HepG2 (cell line): ENCODE data around the gene TCAP. TPM values are rescaled to one million over a fixed set of nuclear protein-coding genes. Genes with fewer than 3 reads are reported as not detected.
A peak's percentile ranks its signal among the peaks of the same experiment; 100 is the strongest.

Experiments
- GABPA ChIP-seq, 2 experiments: IDR thresholded peaks; 2 replicates each; pipeline ENCODE4 v1.6.1; 2011 to 2016; ENCODE audit warnings: low read depth in 2 of 2, low read length in 1 of 2, missing biosample characterization in 1 of 2, missing genetic modification characterization in 1 of 2
- NBN ChIP-seq: fragments of 450-650 bp; conservative IDR thresholded peaks from 2 replicates; pipeline ENCODE4 v1.6.1; 2017
- ZNF224 ChIP-seq: sonication (generic); formaldehyde crosslinking; IDR thresholded peaks from 2 replicates; pipeline ENCODE4 v1.5.0; 2020; ENCODE audit warnings: mild to moderate bottlenecking, missing genetic modification reagents
- ZNF556 ChIP-seq: sonication (generic); formaldehyde crosslinking; IDR thresholded peaks from 2 replicates; pipeline ENCODE4 v1.4.0; 2020; ENCODE audit warnings: mild to moderate bottlenecking, missing genetic modification reagents, borderline replicate concordance
- ZNF619 ChIP-seq: sonication (generic); formaldehyde crosslinking; IDR thresholded peaks from 2 replicates; pipeline ENCODE4 v1.4.0; 2020; ENCODE audit warnings: mild to moderate bottlenecking, missing genetic modification reagents
- ZNF816 ChIP-seq: sonication (generic); formaldehyde crosslinking; IDR thresholded peaks from 2 replicates; pipeline ENCODE4 v1.8.0; 2022; ENCODE audit warnings: missing genetic modification reagents, mild to moderate bottlenecking, borderline replicate concordance
- ZNF878 ChIP-seq: sonication (generic); formaldehyde crosslinking; IDR thresholded peaks from 2 replicates; pipeline ENCODE4 v1.8.1; 2023; ENCODE audit warnings: mild to moderate bottlenecking, missing genetic modification reagents, moderate library complexity
- polyA plus RNA-seq, 8 experiments: library from polyadenylated mRNA; depleted of rRNA in 3 of 8; stranded (reverse) in 7 of 8; unstranded in 1 of 8; fragments of >200 nt; fragmentation: Illumina TruSeq in 4 of 8; extraction: Trizol in 4 of 8; gene quantifications; 2 replicates each; pipeline versions ENCODE4 v1.2.1 to v1.2.3, GENCODE V29; 2011 to 2016; ENCODE audit warnings: low read depth in 4 of 8, missing spikeins in 1 of 8, mixed read lengths in 1 of 8; ENCODE audit not compliant: insufficient read depth in 1 of 8
- total RNA-seq, 5 experiments: library from RNA; depleted of rRNA; stranded (reverse); fragments of >200 nt; fragmentation: Illumina TruSeq; extraction: Trizol; gene quantifications; 2 replicates each; pipeline ENCODE4 v1.2.3, GENCODE V29; 2016; ENCODE audit warnings: low read depth in 1 of 5
- TF ChIP-seq, protein P1 (sequence below): sonication (generic); formaldehyde crosslinking; IDR thresholded peaks from 2 replicates; pipeline ENCODE4 v1.4.0; 2020; ENCODE audit warnings: mild to moderate bottlenecking, missing genetic modification reagents, borderline replicate concordance
- TF ChIP-seq, protein P2 (sequence below): IDR thresholded peaks from 2 replicates; pipeline ENCODE4 v1.6.1; 2016
- TF ChIP-seq, protein P3 (sequence below): sonication (generic); formaldehyde crosslinking; IDR thresholded peaks from 2 replicates; pipeline ENCODE4 v1.9.0; 2021; ENCODE audit warnings: missing genetic modification reagents, borderline replicate concordance
- TF ChIP-seq, protein P4 (sequence below): sonication (generic); formaldehyde crosslinking; IDR thresholded peaks from 2 replicates; pipeline ENCODE4 v1.4.0; 2020; ENCODE audit warnings: mild to moderate bottlenecking, missing genetic modification reagents
- TF ChIP-seq, protein P5 (sequence below): sonication (generic); formaldehyde crosslinking; IDR thresholded peaks from one replicate; pipeline ENCODE4 v1.5.1; 2020; ENCODE audit warnings: mild to moderate bottlenecking, missing genetic modification reagents; ENCODE audit errors: not compliant biosample characterization

TCAP gene
- total and polyA plus RNA-seq, 2 of the 13 experiments (the other 11 are each of a cell fraction or from before 2014, with no cell fraction given): 0.24 to 0.65 TPM

DNA sequence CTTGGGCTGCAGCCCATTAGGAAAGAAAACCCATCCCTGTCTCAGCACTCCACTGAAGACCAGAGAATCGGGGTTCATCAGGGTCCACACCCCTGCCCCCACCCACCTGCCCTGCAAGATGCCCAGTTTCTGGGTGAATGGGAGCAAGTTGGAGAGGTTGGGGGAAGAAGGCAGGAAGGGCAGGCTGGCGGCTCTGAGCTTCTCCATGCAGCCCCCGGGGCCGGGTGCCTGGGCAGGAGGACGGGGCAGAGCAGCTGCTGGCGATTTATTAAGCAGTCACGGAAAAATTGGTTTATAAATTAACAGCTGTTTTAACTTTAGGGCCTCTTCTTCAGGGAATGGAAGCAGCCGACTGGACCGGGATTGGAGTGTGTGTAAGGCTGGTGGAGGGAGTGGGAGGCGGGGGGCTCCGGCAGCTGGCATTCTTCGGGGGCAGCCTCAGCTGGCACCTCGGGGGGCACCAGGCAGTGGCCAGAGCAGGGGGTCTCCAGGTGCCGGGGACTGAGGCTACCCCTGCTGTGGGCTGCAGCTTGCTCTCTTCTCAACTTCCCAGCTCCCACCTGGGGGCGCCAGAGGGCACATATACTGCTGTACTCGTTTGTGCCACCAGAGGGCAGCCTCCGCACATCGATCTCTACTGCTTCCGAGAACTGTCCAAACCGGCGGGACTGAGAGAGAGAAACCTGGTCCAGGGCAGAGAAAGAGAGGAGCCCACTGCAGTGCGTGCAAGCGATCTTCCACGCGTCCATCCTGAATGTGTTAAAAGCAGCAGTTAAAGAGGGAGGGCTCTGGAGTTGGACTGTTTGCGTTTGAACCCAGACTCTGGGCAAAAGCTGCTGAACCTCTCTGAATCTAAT is 43.4 kb upstream of the TCAP start (continued):
- TF ChIP-seq, protein P1, sequence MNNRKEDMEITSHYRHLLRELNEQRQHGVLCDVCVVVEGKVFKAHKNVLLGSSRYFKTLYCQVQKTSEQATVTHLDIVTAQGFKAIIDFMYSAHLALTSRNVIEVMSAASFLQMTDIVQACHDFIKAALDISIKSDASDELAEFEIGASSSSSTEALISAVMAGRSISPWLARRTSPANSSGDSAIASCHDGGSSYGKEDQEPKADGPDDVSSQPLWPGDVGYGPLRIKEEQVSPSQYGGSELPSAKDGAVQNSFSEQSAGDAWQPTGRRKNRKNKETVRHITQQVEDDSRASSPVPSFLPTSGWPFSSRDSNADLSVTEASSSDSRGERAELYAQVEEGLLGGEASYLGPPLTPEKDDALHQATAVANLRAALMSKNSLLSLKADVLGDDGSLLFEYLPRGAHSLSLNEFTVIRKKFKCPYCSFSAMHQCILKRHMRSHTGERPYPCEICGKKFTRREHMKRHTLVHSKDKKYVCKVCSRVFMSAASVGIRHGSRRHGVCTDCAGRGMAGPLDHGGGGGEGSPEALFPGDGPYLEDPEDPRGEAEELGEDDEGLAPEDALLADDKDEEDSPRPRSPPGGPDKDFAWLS (CRISPR knock-in tag): no peak
- TF ChIP-seq, protein P2, sequence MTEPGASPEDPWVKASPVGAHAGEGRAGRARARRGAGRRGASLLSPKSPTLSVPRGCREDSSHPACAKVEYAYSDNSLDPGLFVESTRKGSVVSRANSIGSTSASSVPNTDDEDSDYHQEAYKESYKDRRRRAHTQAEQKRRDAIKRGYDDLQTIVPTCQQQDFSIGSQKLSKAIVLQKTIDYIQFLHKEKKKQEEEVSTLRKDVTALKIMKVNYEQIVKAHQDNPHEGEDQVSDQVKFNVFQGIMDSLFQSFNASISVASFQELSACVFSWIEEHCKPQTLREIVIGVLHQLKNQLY (CRISPR knock-in tag): 0 out of 2 replicates have a peak, but pooled peaks have one; percentile 33
- TF ChIP-seq ZNF556 (CRISPR knock-in tag) (peak; percentile 66; the same call in 1 of the 2 replicates), NBN (no peak), GABPA (IDR thresholded peaks at IDR 0.05; ENCODE audit: low read depth, low read length) (no peak), GABPA (CRISPR knock-in tag; IDR thresholded peaks at IDR 0.05; ENCODE audit: low read depth) (no peak), ZNF619 (CRISPR knock-in tag) (peak; percentile 92), ZNF816 (CRISPR knock-in tag) (no peak), ZNF878 (CRISPR knock-in tag) (no peak), ZNF224 (CRISPR knock-in tag) (no peak)
- TF ChIP-seq, protein P3, sequence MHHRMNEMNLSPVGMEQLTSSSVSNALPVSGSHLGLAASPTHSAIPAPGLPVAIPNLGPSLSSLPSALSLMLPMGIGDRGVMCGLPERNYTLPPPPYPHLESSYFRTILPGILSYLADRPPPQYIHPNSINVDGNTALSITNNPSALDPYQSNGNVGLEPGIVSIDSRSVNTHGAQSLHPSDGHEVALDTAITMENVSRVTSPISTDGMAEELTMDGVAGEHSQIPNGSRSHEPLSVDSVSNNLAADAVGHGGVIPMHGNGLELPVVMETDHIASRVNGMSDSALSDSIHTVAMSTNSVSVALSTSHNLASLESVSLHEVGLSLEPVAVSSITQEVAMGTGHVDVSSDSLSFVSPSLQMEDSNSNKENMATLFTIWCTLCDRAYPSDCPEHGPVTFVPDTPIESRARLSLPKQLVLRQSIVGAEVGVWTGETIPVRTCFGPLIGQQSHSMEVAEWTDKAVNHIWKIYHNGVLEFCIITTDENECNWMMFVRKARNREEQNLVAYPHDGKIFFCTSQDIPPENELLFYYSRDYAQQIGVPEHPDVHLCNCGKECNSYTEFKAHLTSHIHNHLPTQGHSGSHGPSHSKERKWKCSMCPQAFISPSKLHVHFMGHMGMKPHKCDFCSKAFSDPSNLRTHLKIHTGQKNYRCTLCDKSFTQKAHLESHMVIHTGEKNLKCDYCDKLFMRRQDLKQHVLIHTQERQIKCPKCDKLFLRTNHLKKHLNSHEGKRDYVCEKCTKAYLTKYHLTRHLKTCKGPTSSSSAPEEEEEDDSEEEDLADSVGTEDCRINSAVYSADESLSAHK: no peak; the same call in 1 of the 2 replicates
- TF ChIP-seq, protein P4, sequence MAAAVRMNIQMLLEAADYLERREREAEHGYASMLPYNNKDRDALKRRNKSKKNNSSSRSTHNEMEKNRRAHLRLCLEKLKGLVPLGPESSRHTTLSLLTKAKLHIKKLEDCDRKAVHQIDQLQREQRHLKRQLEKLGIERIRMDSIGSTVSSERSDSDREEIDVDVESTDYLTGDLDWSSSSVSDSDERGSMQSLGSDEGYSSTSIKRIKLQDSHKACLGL (CRISPR knock-in tag): no peak
- TF ChIP-seq, protein P5, sequence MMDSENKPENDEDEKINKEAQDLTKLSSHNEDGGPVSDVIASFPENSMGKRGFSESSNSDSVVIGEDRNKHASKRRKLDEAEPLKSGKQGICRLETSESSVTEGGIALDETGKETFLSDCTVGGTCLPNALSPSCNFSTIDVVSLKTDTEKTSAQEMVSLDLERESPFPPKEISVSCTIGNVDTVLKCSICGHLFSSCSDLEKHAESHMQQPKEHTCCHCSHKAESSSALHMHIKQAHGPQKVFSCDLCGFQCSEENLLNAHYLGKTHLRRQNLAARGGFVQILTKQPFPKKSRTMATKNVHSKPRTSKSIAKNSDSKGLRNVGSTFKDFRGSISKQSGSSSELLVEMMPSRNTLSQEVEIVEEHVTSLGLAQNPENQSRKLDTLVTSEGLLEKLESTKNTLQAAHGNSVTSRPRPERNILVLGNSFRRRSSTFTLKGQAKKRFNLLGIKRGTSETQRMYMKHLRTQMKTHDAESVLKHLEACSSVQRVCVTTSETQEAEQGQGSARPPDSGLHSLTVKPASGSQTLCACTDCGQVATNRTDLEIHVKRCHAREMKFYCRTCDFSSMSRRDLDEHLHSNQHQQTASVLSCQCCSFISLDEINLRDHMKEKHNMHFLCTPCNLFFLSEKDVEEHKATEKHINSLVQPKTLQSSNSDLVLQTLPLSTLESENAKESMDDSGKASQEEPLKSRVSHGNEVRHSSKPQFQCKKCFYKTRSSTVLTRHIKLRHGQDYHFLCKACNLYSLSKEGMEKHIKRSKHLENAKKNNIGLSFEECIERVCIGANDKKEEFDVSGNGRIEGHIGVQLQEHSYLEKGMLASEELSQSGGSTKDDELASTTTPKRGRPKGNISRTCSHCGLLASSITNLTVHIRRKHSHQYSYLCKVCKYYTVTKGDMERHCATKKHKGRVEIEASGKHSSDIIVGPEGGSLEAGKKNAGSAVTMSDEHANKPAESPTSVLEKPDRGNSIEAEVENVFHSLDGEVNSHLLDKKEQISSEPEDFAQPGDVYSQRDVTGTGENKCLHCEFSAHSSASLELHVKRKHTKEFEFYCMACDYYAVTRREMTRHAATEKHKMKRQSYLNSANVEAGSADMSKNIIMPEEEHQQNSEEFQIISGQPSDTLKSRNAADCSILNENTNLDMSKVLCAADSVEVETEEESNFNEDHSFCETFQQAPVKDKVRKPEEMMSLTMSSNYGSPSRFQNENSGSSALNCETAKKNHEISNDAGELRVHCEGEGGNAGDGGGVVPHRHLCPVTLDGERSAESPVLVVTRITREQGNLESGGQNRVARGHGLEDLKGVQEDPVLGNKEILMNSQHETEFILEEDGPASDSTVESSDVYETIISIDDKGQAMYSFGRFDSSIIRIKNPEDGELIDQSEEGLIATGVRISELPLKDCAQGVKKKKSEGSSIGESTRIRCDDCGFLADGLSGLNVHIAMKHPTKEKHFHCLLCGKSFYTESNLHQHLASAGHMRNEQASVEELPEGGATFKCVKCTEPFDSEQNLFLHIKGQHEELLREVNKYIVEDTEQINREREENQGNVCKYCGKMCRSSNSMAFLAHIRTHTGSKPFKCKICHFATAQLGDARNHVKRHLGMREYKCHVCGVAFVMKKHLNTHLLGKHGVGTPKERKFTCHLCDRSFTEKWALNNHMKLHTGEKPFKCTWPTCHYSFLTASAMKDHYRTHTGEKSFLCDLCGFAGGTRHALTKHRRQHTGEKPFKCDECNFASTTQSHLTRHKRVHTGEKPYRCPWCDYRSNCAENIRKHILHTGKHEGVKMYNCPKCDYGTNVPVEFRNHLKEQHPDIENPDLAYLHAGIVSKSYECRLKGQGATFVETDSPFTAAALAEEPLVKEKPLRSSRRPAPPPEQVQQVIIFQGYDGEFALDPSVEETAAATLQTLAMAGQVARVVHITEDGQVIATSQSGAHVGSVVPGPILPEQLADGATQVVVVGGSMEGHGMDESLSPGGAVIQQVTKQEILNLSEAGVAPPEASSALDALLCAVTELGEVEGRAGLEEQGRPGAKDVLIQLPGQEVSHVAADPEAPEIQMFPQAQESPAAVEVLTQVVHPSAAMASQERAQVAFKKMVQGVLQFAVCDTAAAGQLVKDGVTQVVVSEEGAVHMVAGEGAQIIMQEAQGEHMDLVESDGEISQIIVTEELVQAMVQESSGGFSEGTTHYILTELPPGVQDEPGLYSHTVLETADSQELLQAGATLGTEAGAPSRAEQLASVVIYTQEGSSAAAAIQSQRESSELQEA: no peak
